LHCN-M2 (cell line): ENCODE data around the gene DVL3. TPM values are rescaled to one million over a fixed set of nuclear protein-coding genes. Genes with fewer than 3 reads are reported as not detected.
A peak's percentile ranks its signal among the peaks of the same experiment; 100 is the strongest.

ENCODE experiments used
- DNase-seq: peaks from one replicate; pipeline ENCODE4 v3.0.0-alpha.2; 2012; ENCODE audit warnings: low read depth
- total RNA-seq: library from RNA; depleted of rRNA; stranded (reverse); fragments of >200 nt; gene quantifications from 2 replicates; pipeline ENCODE4 v1.2.3, GENCODE V29; 2014

Gene DVL3
- total RNA-seq, 1 experiment from 2014 or later: 63.5 TPM

GRCh38 chr3:184176377-184177330 lies 21.5 kb downstream of the DVL3 start:
- DNase-seq: peak; percentile 95

- peak; percentile 66 for DNase-seq
Measured at GRCh38 chr3:184177331-184177731, 22.2 kb downstream of the DVL3 start.

GRCh38 chr3:184177767-184178306 lies 22.7 kb downstream of the DVL3 start:
- DNase-seq: no peak

- no peak for DNase-seq
Measured at GRCh38 chr3:184178521-184179138, 23.5 kb downstream of the DVL3 start.

- peak; percentile 31 for DNase-seq
Measured at GRCh38 chr3:184180165-184180564, 25.0 kb downstream of the DVL3 start.

- no peak for DNase-seq
Measured at GRCh38 chr3:184181596-184181995, 26.4 kb downstream of the DVL3 start.

GRCh38 chr3:184183679-184184078 lies 28.5 kb downstream of the DVL3 start:
- no peak for DNase-seq

GRCh38 chr3:184184546-184185230 lies 29.5 kb downstream of the DVL3 start:
- no peak for DNase-seq

GRCh38 chr3:184185461-184186183 lies 30.4 kb downstream of the DVL3 start:
- DNase-seq: peak; percentile 98

- DNase-seq: peak; percentile 35
Measured at GRCh38 chr3:184186184-184186901, 31.2 kb downstream of the DVL3 start, which contains the start of gene ABCF3. Gene ABCF3, plus strand, starts transcription at chr3:184186199. Its CDS starts 9 bp downstream, at chr3:184186208.

GRCh38 chr3:184186902-184187207 lies 31.7 kb downstream of the DVL3 start:
- no peak for DNase-seq

- no peak for DNase-seq
Measured at GRCh38 chr3:184188080-184188479, 32.9 kb downstream of the DVL3 start.

GRCh38 chr3:184189421-184189820 lies 34.2 kb downstream of the DVL3 start:
- DNase-seq: no peak

- DNase-seq: no peak
Measured at GRCh38 chr3:184192889-184193288, 37.7 kb downstream of the DVL3 start.

GRCh38 chr3:184193991-184194539 lies 38.9 kb downstream of the DVL3 start:
- no peak for DNase-seq

- peak; percentile 66 for DNase-seq
Measured at GRCh38 chr3:184196536-184196935, 41.4 kb downstream of the DVL3 start.

GRCh38 chr3:184198509-184198908 lies 43.3 kb downstream of the DVL3 start:
- no peak for DNase-seq

- no peak for DNase-seq
Measured at GRCh38 chr3:184200825-184201224, 45.6 kb downstream of the DVL3 start.

GRCh38 chr3:184203526-184203925 lies 48.3 kb downstream of the DVL3 start:
- DNase-seq: peak; percentile 25
